WTC11 (cell line): ENCODE measurements around the gene CEP44.

ENCODE experiments used
- ATF2 ChIP-seq: sonication (generic); formaldehyde crosslinking; IDR thresholded peaks from 2 replicates; pipeline ENCODE4 v1.8.1; 2022; ENCODE audit warnings: low read depth, missing genetic modification reagents, borderline replicate concordance
- ELF4 ChIP-seq: sonication (generic); formaldehyde crosslinking; IDR thresholded peaks from 2 replicates; pipeline ENCODE4 v1.8.1; 2022; ENCODE audit warnings: low read depth, mild to moderate bottlenecking, moderate library complexity, missing genetic modification reagents
- ETV6 ChIP-seq: sonication (generic); formaldehyde crosslinking; IDR thresholded peaks from 2 replicates; pipeline ENCODE4 v1.8.1; 2022; ENCODE audit warnings: mild to moderate bottlenecking, missing genetic modification reagents
- KAT7 ChIP-seq: sonication (generic); formaldehyde crosslinking; IDR thresholded peaks from 2 replicates; pipeline ENCODE4 v1.8.1; 2023; ENCODE audit warnings: missing genetic modification reagents, mild to moderate bottlenecking, borderline replicate concordance
- SMAD3 ChIP-seq: sonication (generic); formaldehyde crosslinking; IDR thresholded peaks from 2 replicates; pipeline ENCODE4 v1.8.0; 2022; ENCODE audit warnings: missing genetic modification reagents, mild to moderate bottlenecking, borderline replicate concordance
- TCF7 ChIP-seq: sonication (generic); formaldehyde crosslinking; IDR thresholded peaks from 2 replicates; pipeline ENCODE4 v1.8.0; 2022; ENCODE audit warnings: mild to moderate bottlenecking, low read depth, missing genetic modification reagents, moderate library complexity
- ZNF138 ChIP-seq: sonication (generic); formaldehyde crosslinking; conservative IDR thresholded peaks from 2 replicates; pipeline ENCODE4 v1.8.1; 2022; ENCODE audit warnings: mild to moderate bottlenecking, moderate library complexity, missing genetic modification reagents
- ZNF232 ChIP-seq: sonication (generic); formaldehyde crosslinking; IDR thresholded peaks from 2 replicates; pipeline ENCODE4 v1.8.0; 2022; ENCODE audit warnings: mild to moderate bottlenecking, missing genetic modification reagents
- ZNF532 ChIP-seq: fragments of 250-450 bp; sonication (Bioruptor Pico); IDR thresholded peaks from 2 replicates; pipeline ENCODE4 v1.9.0; 2021; ENCODE audit warnings: mild to moderate bottlenecking, borderline replicate concordance
- TF ChIP-seq, protein P1 (sequence below): fragments of 200-600 bp; IDR thresholded peaks from 2 replicates; pipeline ENCODE4 v1.8.0; 2022; ENCODE audit warnings: antibody characterized with exemption
- TF ChIP-seq, protein P2 (sequence below): sonication (generic); formaldehyde crosslinking; IDR thresholded peaks from 2 replicates; pipeline ENCODE4 v1.8.1; 2023; ENCODE audit warnings: mild to moderate bottlenecking, missing genetic modification reagents, borderline replicate concordance
- TF ChIP-seq, protein P3 (sequence below): sonication (generic); formaldehyde crosslinking; IDR thresholded peaks from 2 replicates; pipeline ENCODE4 v1.8.0; 2022; ENCODE audit warnings: missing genetic modification reagents

DNA sequence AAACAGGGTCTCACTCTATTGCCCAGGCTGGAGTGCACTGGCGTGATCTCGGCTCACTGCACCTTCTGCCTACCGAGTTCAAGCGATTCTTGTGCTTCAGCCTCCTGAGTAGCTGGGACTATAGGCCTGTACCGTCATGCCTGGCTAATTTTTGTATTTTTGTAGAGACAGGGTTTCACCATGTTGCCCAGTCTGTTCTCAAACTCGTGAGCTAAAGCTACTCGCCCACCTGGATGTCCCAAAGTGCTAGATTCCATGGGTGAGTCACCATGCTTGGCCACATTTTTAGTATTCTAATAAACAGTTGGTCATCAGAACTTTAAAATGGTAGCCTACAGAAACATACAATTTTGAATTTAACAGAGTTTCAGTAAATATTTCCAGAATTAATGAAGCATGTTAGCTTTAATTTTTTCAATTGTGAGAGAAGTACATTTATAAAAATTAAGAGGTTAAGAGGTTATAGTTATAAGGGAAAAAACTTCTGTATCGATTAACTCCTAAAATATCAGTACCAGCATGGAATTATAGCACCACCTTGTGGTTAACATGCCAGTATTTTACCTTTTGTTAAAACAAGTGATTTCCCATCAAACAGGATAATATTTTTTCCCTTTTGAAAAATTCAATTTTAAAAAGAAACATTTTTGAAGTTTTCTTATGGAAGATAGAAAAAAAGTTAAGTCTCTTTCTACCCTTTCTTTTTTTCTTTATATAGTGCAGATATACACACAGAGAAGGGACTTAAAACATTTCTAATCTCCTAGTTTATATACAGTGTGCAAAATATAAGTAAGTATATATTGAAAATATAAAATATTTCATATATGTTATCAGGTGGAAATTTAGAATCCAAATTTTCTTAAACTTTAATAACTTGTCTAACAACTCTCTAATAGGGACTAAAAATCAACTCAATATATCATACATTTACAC is 35.4 kb downstream of the CEP44 start:
- TF ChIP-seq, protein P1, sequence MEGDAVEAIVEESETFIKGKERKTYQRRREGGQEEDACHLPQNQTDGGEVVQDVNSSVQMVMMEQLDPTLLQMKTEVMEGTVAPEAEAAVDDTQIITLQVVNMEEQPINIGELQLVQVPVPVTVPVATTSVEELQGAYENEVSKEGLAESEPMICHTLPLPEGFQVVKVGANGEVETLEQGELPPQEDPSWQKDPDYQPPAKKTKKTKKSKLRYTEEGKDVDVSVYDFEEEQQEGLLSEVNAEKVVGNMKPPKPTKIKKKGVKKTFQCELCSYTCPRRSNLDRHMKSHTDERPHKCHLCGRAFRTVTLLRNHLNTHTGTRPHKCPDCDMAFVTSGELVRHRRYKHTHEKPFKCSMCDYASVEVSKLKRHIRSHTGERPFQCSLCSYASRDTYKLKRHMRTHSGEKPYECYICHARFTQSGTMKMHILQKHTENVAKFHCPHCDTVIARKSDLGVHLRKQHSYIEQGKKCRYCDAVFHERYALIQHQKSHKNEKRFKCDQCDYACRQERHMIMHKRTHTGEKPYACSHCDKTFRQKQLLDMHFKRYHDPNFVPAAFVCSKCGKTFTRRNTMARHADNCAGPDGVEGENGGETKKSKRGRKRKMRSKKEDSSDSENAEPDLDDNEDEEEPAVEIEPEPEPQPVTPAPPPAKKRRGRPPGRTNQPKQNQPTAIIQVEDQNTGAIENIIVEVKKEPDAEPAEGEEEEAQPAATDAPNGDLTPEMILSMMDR, result no peak
- TF ChIP-seq ZNF138 (CRISPR knock-in tag) (no peak), ZNF232 (CRISPR knock-in tag) (no peak), SMAD3 (CRISPR knock-in tag) (no peak), ETV6 (CRISPR knock-in tag) (no peak), KAT7 (CRISPR knock-in tag) (no peak), TCF7 (CRISPR knock-in tag) (no peak), ATF2 (CRISPR knock-in tag) (no peak), ZNF532 (CRISPR knock-in tag) (no peak), ELF4 (CRISPR knock-in tag) (no peak)
- TF ChIP-seq, protein P2, sequence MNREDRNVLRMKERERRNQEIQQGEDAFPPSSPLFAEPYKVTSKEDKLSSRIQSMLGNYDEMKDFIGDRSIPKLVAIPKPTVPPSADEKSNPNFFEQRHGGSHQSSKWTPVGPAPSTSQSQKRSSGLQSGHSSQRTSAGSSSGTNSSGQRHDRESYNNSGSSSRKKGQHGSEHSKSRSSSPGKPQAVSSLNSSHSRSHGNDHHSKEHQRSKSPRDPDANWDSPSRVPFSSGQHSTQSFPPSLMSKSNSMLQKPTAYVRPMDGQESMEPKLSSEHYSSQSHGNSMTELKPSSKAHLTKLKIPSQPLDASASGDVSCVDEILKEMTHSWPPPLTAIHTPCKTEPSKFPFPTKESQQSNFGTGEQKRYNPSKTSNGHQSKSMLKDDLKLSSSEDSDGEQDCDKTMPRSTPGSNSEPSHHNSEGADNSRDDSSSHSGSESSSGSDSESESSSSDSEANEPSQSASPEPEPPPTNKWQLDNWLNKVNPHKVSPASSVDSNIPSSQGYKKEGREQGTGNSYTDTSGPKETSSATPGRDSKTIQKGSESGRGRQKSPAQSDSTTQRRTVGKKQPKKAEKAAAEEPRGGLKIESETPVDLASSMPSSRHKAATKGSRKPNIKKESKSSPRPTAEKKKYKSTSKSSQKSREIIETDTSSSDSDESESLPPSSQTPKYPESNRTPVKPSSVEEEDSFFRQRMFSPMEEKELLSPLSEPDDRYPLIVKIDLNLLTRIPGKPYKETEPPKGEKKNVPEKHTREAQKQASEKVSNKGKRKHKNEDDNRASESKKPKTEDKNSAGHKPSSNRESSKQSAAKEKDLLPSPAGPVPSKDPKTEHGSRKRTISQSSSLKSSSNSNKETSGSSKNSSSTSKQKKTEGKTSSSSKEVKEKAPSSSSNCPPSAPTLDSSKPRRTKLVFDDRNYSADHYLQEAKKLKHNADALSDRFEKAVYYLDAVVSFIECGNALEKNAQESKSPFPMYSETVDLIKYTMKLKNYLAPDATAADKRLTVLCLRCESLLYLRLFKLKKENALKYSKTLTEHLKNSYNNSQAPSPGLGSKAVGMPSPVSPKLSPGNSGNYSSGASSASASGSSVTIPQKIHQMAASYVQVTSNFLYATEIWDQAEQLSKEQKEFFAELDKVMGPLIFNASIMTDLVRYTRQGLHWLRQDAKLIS (CRISPR knock-in tag), result no peak
- TF ChIP-seq, protein P3, sequence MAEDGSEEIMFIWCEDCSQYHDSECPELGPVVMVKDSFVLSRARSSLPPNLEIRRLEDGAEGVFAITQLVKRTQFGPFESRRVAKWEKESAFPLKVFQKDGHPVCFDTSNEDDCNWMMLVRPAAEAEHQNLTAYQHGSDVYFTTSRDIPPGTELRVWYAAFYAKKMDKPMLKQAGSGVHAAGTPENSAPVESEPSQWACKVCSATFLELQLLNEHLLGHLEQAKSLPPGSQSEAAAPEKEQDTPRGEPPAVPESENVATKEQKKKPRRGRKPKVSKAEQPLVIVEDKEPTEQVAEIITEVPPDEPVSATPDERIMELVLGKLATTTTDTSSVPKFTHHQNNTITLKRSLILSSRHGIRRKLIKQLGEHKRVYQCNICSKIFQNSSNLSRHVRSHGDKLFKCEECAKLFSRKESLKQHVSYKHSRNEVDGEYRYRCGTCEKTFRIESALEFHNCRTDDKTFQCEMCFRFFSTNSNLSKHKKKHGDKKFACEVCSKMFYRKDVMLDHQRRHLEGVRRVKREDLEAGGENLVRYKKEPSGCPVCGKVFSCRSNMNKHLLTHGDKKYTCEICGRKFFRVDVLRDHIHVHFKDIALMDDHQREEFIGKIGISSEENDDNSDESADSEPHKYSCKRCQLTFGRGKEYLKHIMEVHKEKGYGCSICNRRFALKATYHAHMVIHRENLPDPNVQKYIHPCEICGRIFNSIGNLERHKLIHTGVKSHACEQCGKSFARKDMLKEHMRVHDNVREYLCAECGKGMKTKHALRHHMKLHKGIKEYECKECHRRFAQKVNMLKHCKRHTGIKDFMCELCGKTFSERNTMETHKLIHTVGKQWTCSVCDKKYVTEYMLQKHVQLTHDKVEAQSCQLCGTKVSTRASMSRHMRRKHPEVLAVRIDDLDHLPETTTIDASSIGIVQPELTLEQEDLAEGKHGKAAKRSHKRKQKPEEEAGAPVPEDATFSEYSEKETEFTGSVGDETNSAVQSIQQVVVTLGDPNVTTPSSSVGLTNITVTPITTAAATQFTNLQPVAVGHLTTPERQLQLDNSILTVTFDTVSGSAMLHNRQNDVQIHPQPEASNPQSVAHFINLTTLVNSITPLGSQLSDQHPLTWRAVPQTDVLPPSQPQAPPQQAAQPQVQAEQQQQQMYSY (CRISPR knock-in tag), result no peak
